Measurements from ENCODE around the gene MRC1.

MRC1 gene

DNA sequence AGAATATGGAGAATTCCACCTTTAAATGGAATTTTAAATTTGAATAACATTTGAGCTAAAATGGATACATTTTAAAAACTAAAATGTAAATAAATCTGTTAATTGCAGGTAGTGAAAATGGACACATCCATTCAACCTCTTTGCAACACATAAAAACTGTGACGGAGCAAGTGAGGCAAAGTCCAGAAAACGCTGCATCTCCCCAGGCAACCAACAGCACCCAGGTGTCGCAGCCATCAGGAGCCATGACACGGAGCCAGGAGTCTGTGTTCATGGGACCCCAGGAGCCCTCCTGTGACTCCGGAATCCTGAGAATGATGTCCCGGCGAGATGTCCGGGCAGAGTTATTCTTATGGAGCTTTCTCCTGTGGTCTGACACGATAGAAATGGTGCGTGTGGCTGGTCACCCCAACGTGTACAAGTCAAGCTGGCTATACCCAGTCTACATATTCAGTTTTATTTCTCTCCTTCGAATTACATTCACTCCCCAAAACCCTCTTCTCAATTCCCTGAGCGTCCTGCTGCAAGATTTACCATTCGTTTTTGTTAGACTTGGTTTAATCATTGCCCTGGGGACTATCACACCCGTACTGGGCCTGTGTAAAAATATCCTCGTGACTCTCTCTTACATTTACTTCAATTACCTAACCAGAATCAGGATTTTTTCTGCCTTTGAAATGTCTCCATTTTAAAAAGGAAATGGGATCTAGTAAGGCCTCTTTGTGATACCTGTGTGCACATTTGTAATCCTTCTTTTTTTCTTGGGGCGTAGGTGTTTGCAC, 13.1 kb upstream of the MRC1 start:
- DNase-seq (ENCODE audit: low read depth in 2 of 2), result no peak

DNA sequence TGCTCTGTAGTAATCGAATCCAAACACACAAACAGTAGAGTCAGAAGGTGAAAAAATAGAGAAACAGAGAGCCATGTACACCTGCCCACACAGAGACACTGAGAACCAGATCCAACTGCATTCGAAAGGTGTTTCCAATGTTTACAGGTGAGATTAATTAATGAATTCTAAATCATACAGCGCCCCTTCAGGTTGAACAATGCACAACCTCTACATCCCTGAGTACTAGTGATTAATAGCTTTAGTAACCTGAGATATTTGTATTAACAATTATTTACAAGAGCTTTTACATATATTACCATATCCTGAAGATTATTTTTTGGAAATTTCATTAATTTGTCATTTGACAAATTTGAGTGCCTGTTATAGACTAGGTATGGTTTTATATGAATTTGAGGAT, 7.6 kb upstream of the MRC1 start:
- DNase-seq (ENCODE audit: low read depth in 2 of 2), result no peak

DNA sequence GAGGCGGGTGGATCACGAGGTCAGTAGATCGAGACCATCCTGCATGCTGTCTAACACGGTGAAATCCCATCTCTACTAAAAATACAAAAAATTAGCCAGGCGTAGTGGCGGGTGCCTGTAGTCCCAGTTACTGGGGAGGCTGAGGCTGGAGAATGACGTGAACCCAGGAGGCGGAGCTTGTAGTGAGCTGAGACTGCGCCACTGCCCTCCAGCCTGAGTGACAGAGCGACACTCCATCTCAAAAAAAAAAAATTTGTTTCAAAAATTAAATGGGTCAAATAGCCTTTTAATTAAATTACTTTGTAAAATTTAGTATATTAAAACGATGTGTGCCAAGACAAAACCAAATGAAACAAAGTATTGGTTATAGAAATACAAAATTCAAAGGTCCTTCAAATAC, 6.8 kb upstream of the MRC1 start:
- no peak for DNase-seq (ENCODE audit: low read depth in 2 of 2)

DNA sequence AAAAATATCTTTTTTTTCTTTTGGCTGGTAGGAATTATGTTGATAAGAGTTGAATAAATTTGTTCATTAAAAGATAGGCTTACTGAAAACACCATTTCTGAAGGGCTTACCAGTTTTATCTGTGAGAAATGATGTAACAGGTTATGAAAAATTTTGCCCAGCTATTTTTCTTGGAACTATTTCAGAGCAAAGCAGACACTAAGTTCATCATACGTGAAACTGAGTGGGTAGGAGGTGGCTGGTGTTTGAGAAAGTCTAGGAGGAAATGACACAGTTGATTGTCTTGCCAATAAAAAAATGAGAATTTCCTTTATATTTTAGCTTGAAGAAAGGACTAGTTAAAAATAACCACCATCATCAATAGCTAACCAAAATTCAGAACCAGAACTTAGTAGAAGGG, 6.2 kb upstream of the MRC1 start:
- no peak for DNase-seq (ENCODE audit: low read depth in 2 of 2)

DNA sequence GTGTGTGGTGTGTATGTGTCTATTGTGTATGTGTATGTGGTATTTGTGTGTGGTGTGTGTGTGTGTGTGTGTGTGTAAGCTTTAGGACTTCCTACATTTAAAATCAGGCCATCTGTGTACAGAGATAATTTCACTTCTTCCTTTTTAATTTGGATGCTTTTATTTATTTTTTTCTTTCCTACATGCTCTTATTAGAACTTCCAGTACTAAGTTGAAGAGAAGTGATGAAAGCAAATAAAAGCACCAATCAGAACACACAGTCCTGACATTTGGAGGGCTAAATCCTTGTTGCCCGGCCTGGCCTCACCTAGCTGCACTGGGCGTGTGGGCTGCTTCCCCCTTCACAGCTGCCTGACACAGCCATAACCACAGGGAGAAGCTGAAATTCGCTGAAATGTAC, 3.8 kb upstream of the MRC1 start:
- no peak for DNase-seq (ENCODE audit: low read depth in 2 of 2)

DNA sequence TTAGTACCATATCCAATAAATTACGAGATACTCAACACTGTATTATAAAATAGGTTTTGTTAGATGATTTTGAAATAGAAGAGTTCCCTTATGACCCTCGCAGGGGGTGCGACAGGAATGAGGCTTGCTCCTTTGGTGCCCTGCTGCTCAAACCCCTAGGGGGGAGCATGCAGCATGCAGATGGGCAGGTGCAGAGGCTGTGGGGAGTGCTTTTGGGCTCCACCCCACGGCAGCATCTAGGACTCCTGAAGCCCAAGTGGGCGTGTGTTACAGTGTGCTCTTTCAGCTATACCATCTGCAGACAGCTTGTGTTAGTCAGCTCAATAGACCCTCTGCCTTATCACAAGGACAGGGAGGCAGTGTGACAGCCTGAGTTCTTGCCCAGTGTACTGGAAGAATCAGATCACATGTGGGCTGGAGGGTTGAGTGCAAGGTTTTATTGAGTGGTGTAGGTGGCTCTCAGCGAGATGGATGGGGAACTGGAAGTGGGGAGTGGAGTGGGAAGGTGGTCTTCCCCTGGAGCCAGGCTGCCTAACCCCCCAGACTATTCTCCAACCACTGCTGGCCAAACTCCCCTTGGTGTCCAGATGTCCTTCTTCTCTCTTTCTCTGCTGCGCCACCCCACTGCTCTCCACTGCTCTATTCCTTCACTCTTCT, 3.1 kb upstream of the MRC1 start:
- DNase-seq (ENCODE audit: low read depth in 2 of 2), result no peak

DNA sequence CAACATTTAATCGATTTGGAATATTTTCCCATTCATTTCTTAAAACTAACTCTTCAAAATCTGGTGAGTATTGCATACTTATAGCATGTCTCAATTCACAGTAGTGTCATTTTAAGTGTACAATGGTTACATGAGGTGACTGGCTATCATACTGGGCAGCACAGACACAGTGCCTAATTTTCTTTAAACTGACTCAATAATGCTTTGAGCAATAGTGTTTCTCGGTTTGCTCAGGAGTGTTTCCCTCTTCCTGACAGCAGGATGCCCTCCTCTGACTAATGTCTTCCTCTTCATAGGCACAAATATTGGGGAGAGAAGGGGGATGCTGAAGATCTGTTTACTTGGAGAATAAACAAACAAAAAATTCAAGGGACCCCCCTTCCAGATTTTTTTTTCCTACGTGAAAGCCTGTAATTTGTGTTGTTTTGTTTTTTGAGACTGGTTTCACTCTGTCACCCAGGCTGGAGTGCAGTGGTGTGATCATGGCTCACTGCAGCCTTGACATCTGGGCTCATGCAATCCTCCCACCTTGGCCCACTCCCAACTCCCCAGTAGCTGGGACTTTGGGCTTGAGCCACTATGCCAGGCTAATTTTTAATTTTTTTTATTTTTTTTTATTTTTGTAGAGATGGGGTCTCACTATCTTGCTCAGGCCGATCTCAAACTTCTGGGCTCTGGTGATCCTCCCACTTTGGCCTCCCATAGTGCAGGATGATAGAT, 2.2 kb downstream of the MRC1 start:
- DNase-seq (ENCODE audit: low read depth in 2 of 2), result no peak

DNA sequence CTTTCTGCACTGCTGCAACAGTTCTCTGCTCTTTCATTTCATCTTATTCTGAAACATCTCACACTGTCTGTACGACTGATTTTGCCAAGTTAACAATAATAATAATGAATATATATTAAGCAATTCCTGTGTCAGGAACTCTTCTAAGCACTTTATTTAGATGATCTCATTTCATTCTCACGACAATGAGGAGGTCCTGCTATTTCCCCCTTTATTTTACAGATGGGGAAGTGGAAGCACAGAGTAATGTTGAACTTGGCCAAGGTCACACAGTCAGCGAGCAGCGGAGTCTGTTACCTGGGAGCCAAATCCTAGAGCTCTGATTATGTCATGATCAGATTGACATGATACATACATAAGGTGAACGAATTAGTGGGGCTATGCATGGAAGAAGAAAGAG, 5.8 kb downstream of the MRC1 start:
- DNase-seq (ENCODE audit: low read depth in 2 of 2), result no peak

DNA sequence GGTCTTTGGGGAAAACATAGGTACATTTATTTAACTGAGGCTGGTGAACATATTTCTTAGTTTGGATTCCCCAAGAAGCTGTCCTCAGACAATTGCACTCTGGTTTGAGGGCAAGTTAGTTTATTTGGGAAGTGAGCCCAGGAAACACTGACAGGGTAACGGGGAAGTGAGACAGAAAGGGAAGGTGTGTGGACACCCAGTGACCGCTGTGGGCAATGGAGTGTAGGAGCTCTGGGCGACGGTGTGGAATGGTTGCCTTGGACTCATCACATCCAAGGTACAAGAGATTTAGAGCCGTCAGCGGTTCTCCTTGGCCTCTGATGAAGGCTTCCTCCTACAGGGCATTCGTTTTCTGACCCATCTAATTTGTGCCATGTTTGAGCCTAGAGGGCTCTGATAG, 7.1 kb downstream of the MRC1 start:
- DNase-seq (ENCODE audit: low read depth in 2 of 2), result no peak

DNA sequence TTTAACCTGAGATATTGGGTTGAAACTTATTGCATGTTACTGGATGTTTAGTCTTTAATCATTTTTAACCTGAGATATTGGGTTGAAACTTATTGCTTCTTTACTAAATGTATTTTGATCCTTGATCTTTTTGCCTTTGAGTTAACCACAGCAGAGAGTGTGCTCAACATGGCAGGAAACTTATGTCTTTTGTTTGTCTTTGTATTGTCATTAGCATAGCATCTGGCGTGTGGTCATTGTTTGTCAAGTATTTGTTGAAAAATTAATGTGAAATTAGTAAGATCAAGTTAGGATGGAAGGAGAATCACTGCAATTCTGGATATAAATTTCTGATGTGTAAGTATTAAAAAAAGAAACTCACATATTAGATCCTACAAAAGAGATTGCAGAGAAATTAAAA, 8.2 kb downstream of the MRC1 start:
- no peak for DNase-seq (ENCODE audit: low read depth in 2 of 2)

DNA sequence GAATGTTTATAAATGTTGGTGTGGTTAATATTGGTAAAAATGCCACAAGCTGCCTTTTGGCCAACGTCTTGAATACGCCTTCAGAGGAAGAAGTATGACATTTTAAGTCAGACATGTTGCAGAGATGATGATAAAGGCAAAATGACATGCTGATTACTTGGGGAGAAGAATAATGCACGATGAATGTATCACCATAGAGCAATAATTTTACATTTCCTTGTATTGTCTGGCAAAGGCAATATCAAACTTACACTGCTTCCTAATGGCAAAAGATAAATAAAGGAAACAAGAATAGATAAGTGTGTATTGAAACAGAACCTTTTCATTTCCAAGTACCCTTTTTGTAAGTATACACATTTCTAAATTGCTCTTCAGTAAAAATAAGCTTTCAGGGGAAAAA, 8.6 kb downstream of the MRC1 start:
- DNase-seq (ENCODE audit: low read depth in 2 of 2), result no peak

DNA sequence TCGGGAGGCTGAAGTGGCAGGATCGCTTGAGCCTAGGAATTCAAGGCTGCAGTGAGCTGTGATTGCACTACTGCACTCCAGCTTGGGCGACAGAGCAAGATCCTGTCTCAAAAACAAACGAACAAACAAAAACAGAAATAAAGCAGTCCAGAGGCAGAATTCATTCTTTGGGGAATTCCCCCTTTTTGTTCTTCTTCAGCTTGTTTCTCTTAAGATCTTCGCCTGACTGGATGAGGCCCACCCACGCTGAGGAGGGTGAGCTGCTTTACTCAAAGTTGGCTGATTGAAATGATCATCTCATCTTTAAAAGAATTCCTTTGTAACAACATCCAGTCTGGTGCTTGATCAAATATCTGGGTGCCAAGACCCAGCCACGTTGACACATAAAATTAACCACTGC, 10.7 kb downstream of the MRC1 start:
- DNase-seq (ENCODE audit: low read depth in 2 of 2), result no peak

DNA sequence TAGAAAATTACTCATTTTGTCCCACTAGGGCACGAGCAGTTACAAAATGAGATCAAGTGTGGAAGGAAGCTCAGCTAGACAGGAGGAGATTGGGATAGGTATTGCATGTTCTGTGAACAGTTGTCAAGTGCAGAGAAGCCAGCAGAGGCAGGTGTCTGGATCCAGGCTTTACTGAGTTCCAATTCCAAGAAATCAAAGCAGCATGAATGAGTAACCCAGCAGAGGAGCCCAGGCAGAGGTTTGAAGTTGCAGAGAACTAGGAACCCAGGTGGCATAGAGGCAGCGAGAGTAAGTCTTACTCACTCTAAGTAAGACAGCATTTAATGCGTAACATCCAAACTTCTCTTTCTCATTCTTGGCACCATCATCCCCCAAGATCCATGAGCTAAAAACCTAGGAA, 11.8 kb downstream of the MRC1 start:
- no peak for DNase-seq (ENCODE audit: low read depth in 2 of 2)

DNA sequence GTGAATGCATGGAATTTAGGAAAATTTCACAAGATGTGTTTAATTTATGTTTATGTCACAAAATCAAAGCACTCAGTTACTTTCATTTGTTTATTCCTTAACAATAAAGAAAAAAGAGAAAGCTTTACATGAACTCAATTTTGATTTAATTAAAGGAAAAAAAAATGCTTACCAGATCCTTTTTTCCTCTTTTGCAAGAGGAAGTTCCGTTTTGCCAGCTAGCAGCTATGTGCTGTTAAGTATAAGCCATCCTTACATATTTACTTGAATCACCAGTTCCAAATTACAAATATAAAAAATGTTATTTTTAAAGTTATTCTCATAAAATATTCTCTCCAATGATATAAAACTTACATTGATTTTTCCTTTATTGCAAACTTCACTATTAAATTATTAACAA, 12.7 kb downstream of the MRC1 start:
- no peak for DNase-seq (ENCODE audit: low read depth in 2 of 2)

DNA sequence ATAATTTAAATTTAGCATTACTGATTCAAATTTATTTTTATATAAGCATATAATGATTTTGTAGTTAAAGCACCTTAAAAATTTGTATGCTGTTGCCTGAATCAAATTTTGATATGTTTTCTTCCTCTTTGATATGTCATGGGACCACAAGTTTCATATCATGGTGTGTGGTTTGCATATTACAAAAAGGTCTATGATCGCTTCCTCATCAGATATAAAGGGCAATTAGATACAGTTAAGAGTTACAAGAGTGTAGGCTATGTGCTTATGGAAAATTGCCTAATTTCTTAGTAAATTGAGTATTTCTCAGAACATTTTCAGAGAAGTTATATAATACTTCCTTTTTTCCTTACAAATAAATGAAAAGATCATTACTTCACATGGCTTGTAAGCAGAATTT, 22.2 kb downstream of the MRC1 start:
- DNase-seq (ENCODE audit: low read depth in 2 of 2), result no peak

DNA sequence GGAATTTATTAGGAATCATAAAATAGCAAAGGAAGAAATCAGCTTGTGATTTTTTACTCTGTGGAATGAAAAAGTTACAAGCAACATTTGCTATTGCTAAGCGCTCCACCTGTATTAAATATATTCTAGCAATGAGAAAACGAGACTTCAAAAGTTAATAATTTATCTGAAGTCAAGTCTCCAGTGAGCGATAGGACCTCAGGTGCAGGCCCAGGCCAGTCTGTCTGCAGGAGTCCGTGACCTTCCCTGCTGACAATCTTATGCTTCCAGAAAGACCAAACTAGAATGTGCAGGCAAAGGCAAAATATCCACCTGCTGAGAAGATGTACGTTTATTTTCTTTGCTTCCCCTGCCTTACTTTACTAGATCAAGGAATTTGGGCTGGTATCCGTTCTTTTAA, 22.7 kb downstream of the MRC1 start:
- DNase-seq (ENCODE audit: low read depth in 2 of 2), result no peak

DNA sequence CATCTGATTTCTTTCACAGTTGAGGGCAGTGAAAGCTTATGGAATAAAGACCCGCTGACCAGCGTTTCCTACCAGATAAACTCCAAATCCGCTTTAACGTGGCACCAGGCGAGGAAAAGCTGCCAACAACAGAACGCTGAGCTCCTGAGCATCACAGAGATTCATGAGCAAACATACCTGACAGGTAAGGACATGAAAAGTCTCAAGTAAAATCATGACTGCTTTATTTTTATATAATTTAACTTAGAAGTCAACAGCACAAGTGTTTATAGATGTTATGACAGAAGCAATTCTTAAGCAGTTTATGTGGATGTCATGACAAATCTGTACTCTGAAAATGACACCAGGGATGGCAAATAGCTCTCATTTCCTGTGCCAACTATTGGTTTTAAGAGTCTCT, 24.5 kb downstream of the MRC1 start:
- DNase-seq (ENCODE audit: low read depth in 2 of 2), result no peak

DNA sequence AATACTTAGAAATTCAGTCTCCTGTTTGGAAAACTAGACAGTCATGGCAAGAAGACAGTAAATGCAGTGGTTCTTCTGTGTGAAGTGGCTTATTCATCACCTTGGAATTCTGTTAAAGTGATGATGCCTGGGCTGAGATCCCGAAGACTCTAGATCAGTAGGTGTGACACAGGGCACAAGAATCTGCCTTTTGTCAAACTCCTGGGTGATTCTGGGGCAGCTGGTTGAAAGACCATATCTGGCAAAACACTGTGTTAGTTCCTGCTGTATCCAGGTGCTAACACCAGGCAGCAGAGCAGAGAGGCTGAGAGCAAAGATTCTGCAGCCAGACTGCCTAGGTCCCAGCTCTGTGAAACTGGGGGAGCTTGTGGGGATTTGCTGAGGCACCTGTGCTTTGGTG, 26.5 kb downstream of the MRC1 start:
- DNase-seq (ENCODE audit: low read depth in 2 of 2), result no peak

DNA sequence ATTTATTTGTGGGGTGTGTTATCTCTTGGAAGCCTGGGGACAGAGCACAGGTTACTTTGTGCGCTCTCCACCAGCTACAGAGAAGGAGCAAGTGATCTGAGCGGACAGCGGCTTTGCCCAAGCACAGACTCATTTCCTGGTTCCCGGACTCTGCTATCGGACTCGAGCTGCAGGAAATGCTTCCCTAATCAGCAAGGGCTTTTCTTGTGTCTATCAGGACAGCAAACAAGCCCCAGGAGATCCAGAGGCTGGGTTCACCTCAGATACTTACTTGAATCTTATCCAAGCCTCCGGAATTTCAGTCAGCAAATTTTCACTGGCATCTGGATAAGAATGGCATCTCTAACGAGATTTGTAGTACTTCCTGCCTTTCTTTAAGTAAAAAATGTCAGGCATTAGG, 27.8 kb downstream of the MRC1 start:
- no peak for DNase-seq (ENCODE audit: low read depth in 2 of 2)

DNA sequence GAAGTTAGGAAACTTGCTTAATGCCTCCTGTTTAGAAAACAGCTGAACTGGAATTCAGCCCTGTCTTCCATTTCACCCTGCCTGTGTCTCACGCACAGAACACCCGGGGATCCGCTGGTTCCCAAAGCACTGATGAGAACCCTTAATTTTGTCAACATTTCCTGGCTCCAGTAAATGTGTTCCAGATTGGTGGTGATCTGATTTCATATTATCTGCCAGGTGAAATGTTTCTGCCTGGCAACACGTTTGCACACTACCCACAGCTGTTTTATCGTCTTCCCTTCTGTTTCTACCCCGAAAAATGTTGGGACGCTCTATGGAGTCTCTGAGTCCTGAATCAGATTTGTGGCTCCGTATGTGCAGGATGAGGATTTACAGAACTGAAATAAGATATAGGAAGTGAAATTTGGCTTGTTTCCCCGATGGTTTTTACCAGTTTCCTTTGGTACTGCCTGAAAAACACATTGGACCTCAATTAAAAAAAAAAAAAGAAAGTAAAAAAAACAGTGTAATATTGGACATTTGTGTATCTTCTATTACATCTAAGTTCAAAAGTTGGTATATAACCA, 29.0 kb downstream of the MRC1 start:
- no peak for DNase-seq (ENCODE audit: low read depth in 2 of 2)

DNA sequence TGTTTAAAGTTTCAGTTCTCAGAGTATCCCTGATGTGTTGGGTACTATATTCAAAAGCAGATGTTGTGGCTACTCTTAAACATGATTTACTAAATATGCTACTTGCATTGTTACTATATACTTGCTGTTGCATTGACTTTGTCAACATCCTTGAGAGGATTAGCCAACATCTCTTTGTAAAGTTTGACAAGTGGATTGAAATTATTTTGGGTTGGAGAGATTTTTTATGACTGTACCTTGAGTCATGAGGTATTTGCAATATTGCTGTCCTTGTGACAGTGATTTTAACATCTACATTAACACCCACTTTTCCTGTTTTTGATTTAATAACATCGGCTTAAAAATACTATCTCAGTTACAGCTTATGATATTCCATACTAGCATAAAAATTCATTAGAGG, 31.9 kb downstream of the MRC1 start:
- no peak for DNase-seq (ENCODE audit: low read depth in 2 of 2)

DNA sequence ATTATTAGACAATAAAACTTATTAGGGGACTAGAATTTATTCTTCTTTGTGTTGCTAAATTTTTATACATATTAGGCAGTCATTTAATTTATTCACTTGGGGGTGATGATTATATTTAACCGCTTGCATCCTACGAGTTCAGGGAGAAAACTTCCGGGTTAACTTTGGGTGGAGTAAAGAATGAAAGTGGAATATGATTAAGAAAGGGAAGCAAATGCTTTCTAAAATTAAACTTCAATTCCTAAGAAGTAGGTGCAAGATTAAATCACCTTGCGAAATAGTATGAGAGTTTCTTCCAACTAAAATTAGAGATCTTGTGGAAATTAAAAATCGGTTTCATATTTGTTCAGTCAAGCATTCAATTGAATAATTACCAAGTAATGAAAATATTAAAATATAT, 33.5 kb downstream of the MRC1 start:
- no peak for DNase-seq (ENCODE audit: low read depth in 2 of 2)
